ENCODE data around the gene ACSL4. TPM values are rescaled to one million over a fixed set of nuclear protein-coding genes. Genes with fewer than 3 reads are reported as not detected.

ACSL4 gene
- total RNA-seq, 1 donor from 2014 or later, result 70.4 TPM

DNA sequence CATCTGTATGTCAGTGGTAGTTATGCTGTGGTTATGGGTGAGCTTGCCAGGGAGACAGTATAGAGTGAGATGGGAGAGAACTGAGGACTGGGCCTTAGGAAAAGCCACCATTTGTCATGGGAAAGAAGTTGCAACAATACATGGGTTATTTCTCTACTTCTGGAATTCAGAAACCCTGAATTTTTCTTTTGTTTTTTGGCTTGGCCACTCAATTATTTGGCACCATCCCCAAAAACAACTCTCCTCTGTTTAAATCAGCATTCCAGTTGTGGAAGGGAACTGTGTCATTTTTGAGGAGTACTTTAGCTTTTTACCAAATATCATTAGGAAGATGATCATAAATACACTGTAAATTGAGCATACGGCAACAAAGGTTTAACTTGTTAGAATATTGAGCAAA lies 41.1 kb upstream of the ACSL4 start:
- Histone ChIP-seq H3K4me3 (ENCODE audit: low read depth, low read length) (no peak overlapping the region), H3K36me3 (ENCODE audit: control insufficient read depth, insufficient read depth, low read length) (no peaks in the 10 kb centered on the region), H3K27me3 (ENCODE audit: control insufficient read depth, insufficient read depth, low read length) (no peaks in the 10 kb centered on the region)
- no peak for DNase-seq (ENCODE audit: low read depth)
- TF ChIP-seq, protein P1, sequence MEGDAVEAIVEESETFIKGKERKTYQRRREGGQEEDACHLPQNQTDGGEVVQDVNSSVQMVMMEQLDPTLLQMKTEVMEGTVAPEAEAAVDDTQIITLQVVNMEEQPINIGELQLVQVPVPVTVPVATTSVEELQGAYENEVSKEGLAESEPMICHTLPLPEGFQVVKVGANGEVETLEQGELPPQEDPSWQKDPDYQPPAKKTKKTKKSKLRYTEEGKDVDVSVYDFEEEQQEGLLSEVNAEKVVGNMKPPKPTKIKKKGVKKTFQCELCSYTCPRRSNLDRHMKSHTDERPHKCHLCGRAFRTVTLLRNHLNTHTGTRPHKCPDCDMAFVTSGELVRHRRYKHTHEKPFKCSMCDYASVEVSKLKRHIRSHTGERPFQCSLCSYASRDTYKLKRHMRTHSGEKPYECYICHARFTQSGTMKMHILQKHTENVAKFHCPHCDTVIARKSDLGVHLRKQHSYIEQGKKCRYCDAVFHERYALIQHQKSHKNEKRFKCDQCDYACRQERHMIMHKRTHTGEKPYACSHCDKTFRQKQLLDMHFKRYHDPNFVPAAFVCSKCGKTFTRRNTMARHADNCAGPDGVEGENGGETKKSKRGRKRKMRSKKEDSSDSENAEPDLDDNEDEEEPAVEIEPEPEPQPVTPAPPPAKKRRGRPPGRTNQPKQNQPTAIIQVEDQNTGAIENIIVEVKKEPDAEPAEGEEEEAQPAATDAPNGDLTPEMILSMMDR (IDR thresholded peaks at IDR 0.05; ENCODE audit: insufficient read depth, low read length, poor library complexity, severe bottlenecking), result no peak

DNA sequence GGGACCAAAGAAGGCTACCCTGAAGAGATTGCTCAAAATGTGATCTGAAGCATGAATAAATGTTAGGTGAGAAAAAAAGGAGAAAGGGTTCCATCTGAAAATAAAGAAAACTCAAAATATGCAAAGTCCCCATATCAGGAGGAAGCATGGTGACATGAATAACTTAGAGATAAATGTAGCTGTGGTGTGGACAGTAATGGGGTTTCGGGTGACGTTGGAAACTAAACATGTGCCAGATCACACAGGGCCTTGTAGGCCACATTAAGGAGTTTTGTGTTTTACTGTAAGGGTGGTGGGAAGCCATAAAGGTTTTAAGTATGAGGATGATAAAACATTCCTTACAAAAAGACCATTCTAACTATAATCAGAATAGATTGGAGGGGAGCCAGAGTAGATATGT lies 40.3 kb upstream of the ACSL4 start:
- Histone ChIP-seq H3K27me3 (ENCODE audit: control insufficient read depth, insufficient read depth, low read length) (no peaks in the 10 kb centered on the region), H3K4me3 (ENCODE audit: low read depth, low read length) (no peak overlapping the region), H3K36me3 (ENCODE audit: control insufficient read depth, insufficient read depth, low read length) (no peaks in the 10 kb centered on the region)
- TF ChIP-seq, protein P1 (IDR thresholded peaks at IDR 0.05; ENCODE audit: insufficient read depth, low read length, poor library complexity, severe bottlenecking), result no peak
- DNase-seq (ENCODE audit: low read depth), result no peak

DNA sequence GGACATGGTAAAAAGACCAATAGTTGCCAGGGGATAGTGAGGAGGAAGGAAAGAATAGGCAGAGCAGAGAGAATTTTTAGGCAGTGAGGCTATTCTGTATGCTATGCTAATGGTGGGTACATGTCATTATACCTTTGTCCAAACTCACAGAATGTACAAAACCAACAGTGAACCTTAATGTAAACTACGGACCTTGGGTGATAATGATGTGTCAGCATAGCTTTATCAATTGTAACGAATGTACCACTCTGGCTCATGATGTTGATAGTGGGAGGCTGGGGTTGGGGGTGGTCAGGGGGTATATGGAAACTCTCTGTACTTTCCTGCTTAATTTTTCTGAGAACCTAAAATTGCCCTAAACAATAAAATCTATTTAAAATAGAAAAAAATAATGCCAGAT lies 37.7 kb upstream of the ACSL4 start:
- H3K4me3 ChIP-seq (ENCODE audit: low read depth, low read length), result no peak overlapping the region
- DNase-seq (ENCODE audit: low read depth), result no peak
- TF ChIP-seq, protein P1 (IDR thresholded peaks at IDR 0.05; ENCODE audit: insufficient read depth, low read length, poor library complexity, severe bottlenecking), result no peak
- H3K36me3 ChIP-seq (ENCODE audit: control insufficient read depth, insufficient read depth, low read length), result no peaks in the 10 kb centered on the region
- H3K27me3 ChIP-seq (ENCODE audit: control insufficient read depth, insufficient read depth, low read length), result no peaks in the 10 kb centered on the region

GRCh38 chrX:109760922-109761250 lies 27.8 kb upstream of the ACSL4 start:
- TF ChIP-seq, protein P1 (IDR thresholded peaks at IDR 0.05; ENCODE audit: insufficient read depth, low read length, poor library complexity, severe bottlenecking), result no peak
- no peaks in the 10 kb centered on the region for H3K27me3 ChIP-seq (ENCODE audit: control insufficient read depth, insufficient read depth, low read length)
- DNase-seq (ENCODE audit: low read depth), result no peak
- no peaks in the 10 kb centered on the region for H3K36me3 ChIP-seq (ENCODE audit: control insufficient read depth, insufficient read depth, low read length)
- H3K4me3 ChIP-seq (ENCODE audit: low read depth, low read length), result no peak overlapping the region

DNA sequence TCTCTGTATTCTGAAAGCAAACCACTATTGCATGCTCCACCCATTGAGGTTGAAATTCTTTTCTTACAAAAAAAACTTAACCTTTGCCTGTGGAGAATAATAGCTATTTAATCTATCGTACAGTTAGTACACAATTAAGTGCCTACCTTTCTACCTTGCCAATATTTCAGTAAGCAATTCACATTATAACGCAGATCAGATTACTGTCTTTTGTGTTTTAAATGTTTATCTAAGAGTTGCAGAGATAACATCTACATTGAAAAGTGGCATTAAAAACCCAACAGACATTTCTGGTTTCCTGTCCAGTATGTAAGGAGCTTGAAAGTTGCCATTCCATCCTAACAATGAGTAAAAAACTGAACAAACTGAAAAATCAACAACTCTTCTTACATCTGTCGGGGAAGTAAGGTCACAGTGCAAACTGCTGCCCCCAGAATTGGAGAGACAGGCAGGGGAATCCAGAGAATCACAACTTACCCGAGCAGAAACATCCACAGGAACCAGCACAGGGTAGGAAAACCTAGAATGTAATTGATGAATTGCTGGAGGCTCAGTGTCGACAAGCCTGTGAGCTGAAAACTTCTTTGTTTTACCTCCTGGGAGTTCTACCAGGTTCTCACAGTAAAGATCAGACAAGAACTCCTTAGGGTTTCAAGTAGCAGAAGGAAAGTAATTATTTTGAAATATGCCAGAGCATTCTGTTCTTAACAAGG lies 27.3 kb upstream of the ACSL4 start:
- TF ChIP-seq, protein P1 (IDR thresholded peaks at IDR 0.05; ENCODE audit: insufficient read depth, low read length, poor library complexity, severe bottlenecking), result no peak
- Histone ChIP-seq H3K27me3 (ENCODE audit: control insufficient read depth, insufficient read depth, low read length) (no peaks in the 10 kb centered on the region), H3K36me3 (ENCODE audit: control insufficient read depth, insufficient read depth, low read length) (no peaks in the 10 kb centered on the region), H3K4me3 (ENCODE audit: low read depth, low read length) (no peak overlapping the region)
- DNase-seq (ENCODE audit: low read depth), result no peak

GRCh38 chrX:109753256-109753655 lies 20.2 kb upstream of the ACSL4 start:
- no peak for DNase-seq (ENCODE audit: low read depth)
- Histone ChIP-seq H3K36me3 (ENCODE audit: control insufficient read depth, insufficient read depth, low read length) (no peaks in the 10 kb centered on the region), H3K4me3 (ENCODE audit: low read depth, low read length) (no peak overlapping the region), H3K27me3 (ENCODE audit: control insufficient read depth, insufficient read depth, low read length) (no peaks in the 10 kb centered on the region)
- TF ChIP-seq, protein P1 (IDR thresholded peaks at IDR 0.05; ENCODE audit: insufficient read depth, low read length, poor library complexity, severe bottlenecking), result no peak

All from kidney epithelial cell (primary cell).